ENCODE measurements around the gene TCOF1. TPM values are rescaled to one million over a fixed set of nuclear protein-coding genes. Genes with fewer than 3 reads are reported as not detected.

The TCOF1 gene
- total RNA-seq, 1 donor from 2014 or later = 26.1 TPM

DNA sequence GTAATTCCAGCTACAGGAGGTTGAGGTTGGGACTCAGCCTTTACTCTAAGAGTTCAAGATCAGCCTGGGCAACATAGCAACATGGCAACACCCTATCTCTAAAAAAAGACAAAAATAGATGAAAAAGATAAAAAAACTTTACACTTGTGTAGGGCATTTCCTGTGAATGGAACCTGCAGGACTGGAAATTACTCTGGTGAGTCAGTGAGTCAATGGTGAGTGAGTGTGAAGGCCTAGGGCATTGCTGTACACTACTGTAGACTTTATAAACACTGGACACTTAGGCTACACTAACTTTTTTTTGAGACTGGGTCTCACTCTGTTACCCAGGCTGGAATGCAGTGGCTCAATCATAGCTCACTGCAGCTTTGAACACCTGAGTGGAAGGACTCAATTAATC lies 35.3 kb upstream of the TCOF1 start:
- no peak for DNase-seq (ENCODE audit: low spot score)

GRCh38 chr5:150323092-150323491 lies 34.4 kb upstream of the TCOF1 start:
- DNase-seq (ENCODE audit: low spot score) = no peak

GRCh38 chr5:150323819-150324218 lies 33.7 kb upstream of the TCOF1 start:
- DNase-seq (ENCODE audit: low spot score) = peak; percentile 45

DNA sequence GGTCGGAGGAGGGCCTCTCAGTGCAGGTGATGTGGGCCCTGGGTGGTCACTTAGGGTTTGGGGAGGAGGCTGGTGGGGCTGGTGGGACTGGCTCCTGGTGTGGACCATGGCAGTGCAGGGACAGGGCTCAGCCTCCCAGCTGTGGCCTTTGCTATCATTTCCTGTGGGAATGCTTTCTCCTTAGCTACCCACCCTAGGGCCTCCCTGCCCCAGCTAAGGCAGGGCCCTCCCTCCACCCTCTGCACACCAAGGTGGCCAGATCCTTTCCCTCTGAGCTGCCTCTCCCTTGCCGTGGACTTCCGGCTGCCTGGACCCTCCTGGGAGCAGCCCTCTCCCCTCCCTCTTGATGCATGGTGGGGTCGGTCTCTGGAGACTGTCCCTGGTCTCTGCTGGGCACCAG lies 32.1 kb upstream of the TCOF1 start:
- peak; percentile 65 for DNase-seq (ENCODE audit: low spot score)

GRCh38 chr5:150326707-150327106 lies 30.8 kb upstream of the TCOF1 start:
- DNase-seq (ENCODE audit: low spot score) = no peak

DNA sequence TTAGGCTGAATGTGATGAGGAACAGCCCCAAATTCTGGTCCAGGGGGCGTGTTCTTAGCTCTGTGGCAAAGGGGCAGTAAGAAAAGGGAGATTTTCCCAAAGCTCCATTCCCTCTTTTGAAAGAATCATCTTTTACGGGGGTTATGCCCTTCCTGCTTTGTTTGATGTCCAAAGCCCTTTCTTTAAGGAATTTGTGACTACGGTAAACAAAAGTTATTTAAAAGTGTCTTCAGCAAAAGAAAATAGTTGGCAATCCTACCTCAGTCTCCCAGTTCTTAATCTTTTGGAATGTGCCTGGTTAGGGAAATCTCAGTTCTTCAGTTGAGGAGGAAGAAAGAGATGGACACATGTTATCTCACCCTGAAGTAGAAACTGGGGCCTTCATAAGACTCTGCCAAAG lies 30.4 kb upstream of the TCOF1 start:
- peak; percentile 1 for DNase-seq (ENCODE audit: low spot score)

GRCh38 chr5:150328515-150328914 lies 29.0 kb upstream of the TCOF1 start:
- no peak for DNase-seq (ENCODE audit: low spot score)

DNA sequence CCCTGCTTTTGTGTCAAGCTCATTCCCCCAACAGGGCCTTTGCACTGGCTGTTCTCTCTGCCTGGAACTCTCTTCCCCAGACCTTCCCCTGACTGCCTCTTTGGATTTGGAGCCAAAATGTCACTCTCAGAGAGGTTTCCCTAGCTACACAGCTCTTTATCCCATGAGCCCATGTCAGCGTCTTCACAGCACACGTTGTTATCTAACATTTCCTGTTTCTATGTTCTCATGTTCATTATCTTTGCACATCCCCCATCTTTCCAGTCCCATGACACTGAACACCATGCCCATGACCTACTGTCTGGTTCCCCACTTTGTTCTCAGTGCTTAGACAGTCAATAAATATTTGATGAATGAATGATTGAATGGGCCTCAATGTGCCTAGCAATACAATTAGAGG lies 28.5 kb upstream of the TCOF1 start:
- DNase-seq (ENCODE audit: low spot score) = no peak

- DNase-seq (ENCODE audit: low spot score) = no peak
Observed at GRCh38 chr5:150329881-150330876, 27.3 kb upstream of the TCOF1 start.

GRCh38 chr5:150333400-150333799 lies 24.1 kb upstream of the TCOF1 start:
- DNase-seq (ENCODE audit: low spot score) = no peak

GRCh38 chr5:150335778-150336177 lies 21.7 kb upstream of the TCOF1 start:
- no peak for DNase-seq (ENCODE audit: low spot score)

DNA sequence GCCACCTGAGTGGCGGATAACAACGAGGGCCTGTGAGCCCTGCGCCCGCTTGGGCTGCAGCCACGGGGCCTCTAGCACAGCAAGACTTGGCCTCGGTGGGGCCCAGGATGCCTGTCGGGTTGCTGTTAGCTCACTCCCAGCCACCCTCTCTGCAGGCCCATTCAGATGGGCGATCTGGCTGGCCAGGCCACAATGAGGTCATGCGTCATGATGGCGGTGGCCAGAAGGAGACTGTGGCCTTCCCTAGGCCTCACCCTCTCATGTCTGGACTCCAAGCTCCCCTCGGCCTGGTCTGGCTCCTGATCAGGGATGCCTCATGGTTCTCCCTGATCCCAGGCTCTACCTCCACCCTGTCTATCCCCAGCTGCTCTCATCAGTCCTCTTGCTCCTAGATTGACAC lies 19.0 kb upstream of the TCOF1 start:
- DNase-seq (ENCODE audit: low spot score) = no peak

GRCh38 chr5:150339165-150339564 lies 18.3 kb upstream of the TCOF1 start:
- DNase-seq (ENCODE audit: low spot score) = no peak

GRCh38 chr5:150339841-150340240 lies 17.7 kb upstream of the TCOF1 start:
- DNase-seq (ENCODE audit: low spot score) = no peak

GRCh38 chr5:150340614-150341255 lies 16.8 kb upstream of the TCOF1 start:
- DNase-seq (ENCODE audit: low spot score) = no peak

- DNase-seq (ENCODE audit: low spot score) = no peak
Observed at GRCh38 chr5:150341331-150341730, 16.2 kb upstream of the TCOF1 start.

GRCh38 chr5:150341989-150342388 lies 15.5 kb upstream of the TCOF1 start:
- no peak for DNase-seq (ENCODE audit: low spot score)

DNA sequence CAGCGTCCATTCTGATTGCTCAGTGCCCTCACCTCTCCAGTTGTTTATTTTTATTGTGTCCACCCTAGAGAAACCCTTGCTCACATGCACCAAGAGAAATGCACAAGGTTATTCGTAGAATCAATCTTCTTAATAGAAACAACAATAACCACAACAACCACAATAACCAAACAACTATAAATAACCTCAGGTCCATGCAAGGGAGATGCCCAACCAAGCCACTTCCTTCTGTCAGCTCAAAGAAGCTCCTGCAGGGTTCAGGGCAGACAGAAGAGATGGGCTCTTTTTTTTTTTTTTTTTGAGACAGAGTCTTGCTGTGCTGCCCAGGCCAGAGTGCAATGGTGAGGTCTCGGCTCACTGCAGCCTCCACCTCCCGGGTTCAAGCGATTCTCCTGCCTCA lies 14.9 kb upstream of the TCOF1 start:
- DNase-seq (ENCODE audit: low spot score) = no peak

DNA sequence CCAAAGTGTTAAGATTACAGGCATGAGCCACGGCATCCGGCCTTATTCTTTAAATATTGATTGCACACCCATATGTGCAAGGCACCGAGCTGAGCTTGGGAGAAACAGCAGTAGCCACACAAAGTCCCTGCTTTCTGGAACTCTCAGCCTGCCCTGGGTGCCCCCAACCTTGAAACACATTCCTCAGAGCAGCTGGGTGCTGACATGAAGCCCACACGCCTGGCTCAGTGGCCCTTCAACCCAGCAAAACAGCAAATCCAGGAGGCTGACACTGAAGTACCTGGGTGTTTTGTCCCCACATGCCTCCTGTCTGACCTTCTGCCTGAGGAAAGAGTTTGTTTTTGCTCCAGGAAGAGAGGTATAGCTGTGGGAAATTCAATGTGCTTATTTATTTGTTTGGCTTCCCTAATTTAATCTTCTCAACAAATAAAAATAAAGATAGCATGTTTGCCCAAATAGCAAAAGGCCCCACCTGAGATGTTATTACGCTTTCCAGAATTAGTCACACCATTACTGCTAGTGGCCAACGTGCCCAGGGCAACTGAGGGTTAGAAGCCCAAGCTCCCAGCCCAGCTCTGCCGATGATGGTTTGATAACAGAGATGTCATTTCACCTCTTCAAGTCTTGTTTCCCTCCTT lies 13.4 kb upstream of the TCOF1 start:
- no peak for DNase-seq (ENCODE audit: low spot score)

GRCh38 chr5:150345716-150346115 lies 11.8 kb upstream of the TCOF1 start:
- no peak for DNase-seq (ENCODE audit: low spot score)

DNA sequence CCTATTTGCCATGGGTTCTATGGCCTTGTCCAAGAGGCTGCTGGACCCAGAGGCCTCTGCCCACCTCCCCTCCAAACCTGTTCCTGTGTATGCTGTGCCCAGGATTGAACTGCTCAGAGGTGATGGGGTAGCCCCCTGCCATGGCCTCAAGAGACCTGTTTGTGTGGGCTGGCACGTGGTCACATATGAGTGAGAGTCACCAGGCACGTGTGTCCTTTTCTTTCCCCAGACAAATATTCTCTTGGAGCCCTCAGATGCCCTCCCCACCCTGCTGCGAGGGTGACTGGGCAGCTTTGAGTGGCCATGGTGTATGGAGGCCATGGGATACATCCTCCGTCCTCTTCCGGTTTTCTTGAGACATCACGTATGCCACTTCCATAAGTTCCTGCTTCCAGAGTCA lies 10.9 kb upstream of the TCOF1 start:
- DNase-seq (ENCODE audit: low spot score) = no peak

- DNase-seq (ENCODE audit: low spot score) = no peak
Observed at GRCh38 chr5:150347003-150347402, 10.5 kb upstream of the TCOF1 start.

Data from mesenteric fat pad (tissue), 1 donor.